H9 (cell line): ENCODE results near the gene MRPL18. TPM values are rescaled to one million over a fixed set of nuclear protein-coding genes. Genes with fewer than 3 reads are reported as not detected.

Experiments used
- DNase-seq: peaks from one replicate; pipeline ENCODE4 v3.0.0-alpha.2; 2017
- H2AFZ ChIP-seq: one replicate; pipeline ENCODE4 v1.6.1; 2013; ENCODE audit warnings: mild to moderate bottlenecking, low read length, control low read depth, moderate library complexity
- H2AK5ac ChIP-seq: 2 replicates; pipeline ENCODE4 v1.6.1; 2013; ENCODE audit warnings: low read length, control low read depth, mixed read lengths; ENCODE audit not compliant: insufficient read length
- H2BK120ac ChIP-seq: one replicate; pipeline ENCODE4 v1.6.1; 2013; ENCODE audit warnings: low read depth, mild to moderate bottlenecking, low read length, control low read depth, inconsistent platforms; ENCODE audit not compliant: poor library complexity, severe bottlenecking
- H2BK12ac ChIP-seq: 2 replicates; pipeline ENCODE4 v1.6.1; 2013; ENCODE audit warnings: low read length, control low read depth, mixed read lengths, low read depth; ENCODE audit not compliant: insufficient read length
- H2BK15ac ChIP-seq: 2 replicates; pipeline ENCODE4 v1.6.1; 2013; ENCODE audit warnings: low read depth, low read length, control low read depth
- H2BK20ac ChIP-seq: one replicate; pipeline ENCODE4 v1.6.1; 2013; ENCODE audit warnings: low read depth, mild to moderate bottlenecking, low read length, control low read depth, inconsistent platforms; ENCODE audit not compliant: poor library complexity, severe bottlenecking
- H2BK5ac ChIP-seq: 2 replicates; pipeline ENCODE4 v1.6.1; 2013; ENCODE audit warnings: low read length, control low read depth, mixed read lengths; ENCODE audit not compliant: insufficient read length
- H3K14ac ChIP-seq: 2 replicates; pipeline ENCODE4 v1.6.1; 2013; ENCODE audit warnings: low read length, control low read depth; ENCODE audit not compliant: insufficient read depth
- H3K18ac ChIP-seq: 2 replicates; pipeline ENCODE4 v1.6.1; 2013; ENCODE audit warnings: low read depth, mild to moderate bottlenecking, mixed read lengths, low read length, control low read depth; ENCODE audit not compliant: insufficient read length
- H3K23ac ChIP-seq: 2 replicates; pipeline ENCODE4 v1.6.1; 2013; ENCODE audit warnings: low read length, control low read depth, mixed read lengths, low read depth; ENCODE audit not compliant: insufficient read length
- H3K23me2 ChIP-seq: 2 replicates; pipeline ENCODE4 v1.6.1; 2013; ENCODE audit warnings: low read depth, mild to moderate bottlenecking, mixed read lengths, low read length, control low read depth; ENCODE audit not compliant: insufficient read length, poor library complexity, severe bottlenecking
- H3K27ac ChIP-seq: 2 replicates; pipeline ENCODE4 v1.5.1; 2013; ENCODE audit warnings: low read length, control low read depth, mixed read lengths, low read depth; ENCODE audit not compliant: insufficient read length
- H3K27me3 ChIP-seq: 2 replicates; pipeline ENCODE4 v1.6.1; 2013; ENCODE audit warnings: low read length, control low read depth, inconsistent platforms; ENCODE audit not compliant: insufficient read depth
- H3K4ac ChIP-seq: 2 replicates; pipeline ENCODE4 v1.6.1; 2013; ENCODE audit warnings: low read depth, mild to moderate bottlenecking, control low read depth, inconsistent platforms, low read length, moderate library complexity
- H3K4me1 ChIP-seq: 2 replicates; pipeline ENCODE4 v1.6.1; 2013; ENCODE audit warnings: low read length, control low read depth, inconsistent platforms; ENCODE audit not compliant: insufficient read depth
- H3K4me2 ChIP-seq: 2 replicates; pipeline ENCODE4 v1.6.1; 2013; ENCODE audit warnings: low read length, control low read depth, mixed read lengths; ENCODE audit not compliant: insufficient read length, insufficient read depth
- H3K56ac ChIP-seq: 2 replicates; pipeline ENCODE4 v1.6.1; 2013; ENCODE audit warnings: low read depth, mild to moderate bottlenecking, mixed read lengths, low read length, control low read depth; ENCODE audit not compliant: insufficient read length
- H3K79me1 ChIP-seq: 2 replicates; pipeline ENCODE4 v1.6.1; 2013; ENCODE audit warnings: low read depth, mild to moderate bottlenecking, moderate library complexity, low read length, control low read depth, inconsistent platforms; ENCODE audit not compliant: insufficient read depth, poor library complexity, severe bottlenecking
- H3K79me2 ChIP-seq: 2 replicates; pipeline ENCODE4 v1.6.1; 2013; ENCODE audit warnings: low read length, control low read depth, inconsistent platforms; ENCODE audit not compliant: insufficient read depth
- H3K9ac ChIP-seq: 2 replicates; pipeline ENCODE4 v1.6.1; 2013; ENCODE audit warnings: low read length, control low read depth, mixed read lengths; ENCODE audit not compliant: insufficient read length; ENCODE audit errors: extremely low read depth
- H3K9me3 ChIP-seq: one replicate; pipeline ENCODE4 v1.6.1; 2013; ENCODE audit warnings: low read depth, low read length, inconsistent platforms; ENCODE audit not compliant: control insufficient read depth
- H3T11ph ChIP-seq: one replicate; pipeline ENCODE4 v1.6.1; 2013; ENCODE audit warnings: mild to moderate bottlenecking, low read length, control low read depth, inconsistent platforms
- H4K20me1 ChIP-seq: one replicate; pipeline ENCODE4 v1.6.1; 2013; ENCODE audit not compliant: control insufficient read depth, insufficient read length, insufficient read depth
- H4K5ac ChIP-seq: 2 replicates; pipeline ENCODE4 v1.6.1; 2013; ENCODE audit warnings: low read depth, mild to moderate bottlenecking, mixed read lengths, low read length, control low read depth; ENCODE audit not compliant: insufficient read length
- H4K8ac ChIP-seq: replicated peaks from 2 replicates; pipeline ENCODE4 v1.6.1; 2013; ENCODE audit warnings: low read length, control low read depth, mixed read lengths, low read depth; ENCODE audit not compliant: insufficient read length
- H4K91ac ChIP-seq: 2 replicates; pipeline ENCODE4 v1.6.1; 2013; ENCODE audit warnings: low read depth, mild to moderate bottlenecking, moderate library complexity, mixed read lengths, low read length, control low read depth; ENCODE audit not compliant: insufficient read length
- H3K27ac Mint-ChIP-seq, 3 experiments: 2 replicates in 2 of 3; 3 replicates in 1 of 3; pipeline ENCODE4 v1.8.0; 2020 to 2021; ENCODE audit warnings: mixed read lengths in 3 of 3, mild to moderate bottlenecking in 1 of 3, moderate library complexity in 1 of 3
- H3K27me3 Mint-ChIP-seq: 2 replicates; pipeline ENCODE4 v1.8.0; 2021; ENCODE audit warnings: low read depth, mild to moderate bottlenecking, moderate library complexity, mixed read lengths
- H3K36me3 Mint-ChIP-seq, 3 experiments: 2 replicates in 2 of 3; 3 replicates in 1 of 3; pipeline ENCODE4 v1.8.0; 2020 to 2021; ENCODE audit warnings: low read depth in 3 of 3, mixed read lengths in 3 of 3; ENCODE audit not compliant: insufficient read depth in 1 of 3
- H3K4me1 Mint-ChIP-seq, 2 experiments: 2 replicates each; pipeline ENCODE4 v1.8.0; 2020; ENCODE audit warnings: mixed read lengths in 2 of 2
- H3K4me3 Mint-ChIP-seq, 2 experiments: 2 replicates in 1 of 2; 3 replicates in 1 of 2; pipeline ENCODE4 v1.8.0; 2020 to 2021; ENCODE audit warnings: mild to moderate bottlenecking in 2 of 2, mixed read lengths in 2 of 2, moderate library complexity in 1 of 2
- H3K9me3 Mint-ChIP-seq, 2 experiments: 2 replicates in 1 of 2; 3 replicates in 1 of 2; pipeline ENCODE4 v1.8.0; 2020; ENCODE audit warnings: mild to moderate bottlenecking in 2 of 2, mixed read lengths in 2 of 2, moderate library complexity in 1 of 2
- WGBS: extraction: QIAGEN DNeasy Blood & Tissue Kit; methylation state at CpG from one replicate; pipeline ENCODE4 v1.1.7; 2013; ENCODE audit warnings: missing lambda C conversion rate, low lambda C conversion rate, mixed read lengths; ENCODE audit not compliant: insufficient read length; ENCODE audit errors: extremely low coverage; 5-methylcytosine and 5-hydroxymethylcytosine counted together
- total RNA-seq: library from RNA; stranded (reverse); gene quantifications from 2 replicates; pipeline ENCODE4 v1.2.1, GENCODE V29; 2021
- TF ChIP-seq, protein P1 (sequence below): fragments of 200-600 bp; sonication (generic); conservative IDR thresholded peaks from 3 replicates; pipeline ENCODE4 v1.8.0; 2021; ENCODE audit warnings: antibody characterized with exemption, mild to moderate bottlenecking

The MRPL18 gene
- total RNA-seq, 1 experiment from 2014 or later: 88.8 TPM

DNA sequence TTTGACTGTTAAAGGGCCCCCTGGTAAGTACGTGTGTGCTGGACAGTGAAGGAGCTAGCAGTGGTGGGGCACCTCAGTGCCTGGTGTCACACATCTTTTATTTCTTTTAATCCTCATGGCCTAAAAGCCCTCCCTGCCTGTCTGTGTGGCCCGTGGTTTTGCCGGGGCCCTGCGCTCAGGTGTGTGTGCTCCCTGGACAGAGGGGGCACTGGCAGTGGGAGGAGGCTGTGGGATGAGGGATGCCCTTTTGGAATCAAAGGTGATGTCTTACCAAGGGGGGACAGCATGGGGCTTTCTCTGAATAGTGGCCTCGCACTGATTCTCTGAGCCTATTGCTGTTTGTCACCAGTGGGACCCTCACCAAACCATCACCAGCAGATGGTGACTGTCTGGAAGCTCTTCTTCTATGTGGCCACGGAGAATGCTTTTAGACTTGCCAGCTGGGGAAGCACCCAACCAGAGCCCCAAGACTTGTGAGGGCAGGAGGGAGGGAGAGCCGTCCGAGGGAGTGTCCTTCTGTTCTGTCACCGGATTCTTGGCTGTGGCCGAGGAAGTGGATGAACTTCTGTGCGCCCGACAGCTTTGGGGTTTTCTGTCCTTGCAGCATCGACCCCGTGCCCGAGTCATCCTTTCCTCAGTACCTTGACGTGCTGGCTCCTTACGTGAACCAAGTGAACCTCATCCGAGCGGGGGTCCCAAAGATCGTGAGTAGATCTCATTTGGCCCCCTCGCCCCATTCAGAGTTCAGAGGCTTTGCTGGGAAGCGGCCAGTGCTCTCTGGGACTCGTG lies 27.9 kb downstream of the MRPL18 start:
- H3K4me3 Mint-ChIP-seq: no peak overlapping the region
- H3K9me3 Mint-ChIP-seq: no peaks in the 10 kb centered on the region; a peak in 1 of 5 replicates

More for the DNA sequence above, 27.9 kb downstream of the MRPL18 start:
- Histone ChIP-seq H3K14ac (no peak overlapping the region), H3K23ac (no peak overlapping the region), H4K91ac (no peak overlapping the region), H3K27me3 (no peaks in the 10 kb centered on the region), H3K4ac (no peak overlapping the region), H3K9me3 (no peaks in the 10 kb centered on the region), H2BK15ac (no peak overlapping the region), H2AFZ (no peak overlapping the region), H3K79me2 (no peaks in the 10 kb centered on the region), H2BK20ac (no peak overlapping the region), H3K27ac (no peak overlapping the region), H2BK12ac (no peak overlapping the region), H2BK120ac (no peak overlapping the region), H4K20me1 (no peaks in the 10 kb centered on the region), H4K8ac (no peak overlapping the region), H3K79me1 (no peaks in the 10 kb centered on the region), H4K5ac (no peak overlapping the region), H3T11ph (no peak overlapping the region), H2AK5ac (no peak overlapping the region), H3K23me2 (no peaks in the 10 kb centered on the region), H3K18ac (no peak overlapping the region), H3K4me2 (no peak overlapping the region), H3K56ac (no peak overlapping the region), H2BK5ac (no peak overlapping the region), H3K4me1 (no peaks in the 10 kb centered on the region; the same call in 1 of the 2 replicates), H3K9ac (no peak overlapping the region)
- Mint-ChIP-seq H3K4me1 (peaks cover 27 to 29% of the 10 kb centered on the region in 2 experiments), H3K36me3 (no peaks in the 10 kb centered on the region; a peak in 1 of 7 replicates), H3K27ac (no peak overlapping the region), H3K27me3 (no peaks in the 10 kb centered on the region; the same call in 1 of the 2 replicates)
- DNase-seq: no peak
- TF ChIP-seq, protein P1, sequence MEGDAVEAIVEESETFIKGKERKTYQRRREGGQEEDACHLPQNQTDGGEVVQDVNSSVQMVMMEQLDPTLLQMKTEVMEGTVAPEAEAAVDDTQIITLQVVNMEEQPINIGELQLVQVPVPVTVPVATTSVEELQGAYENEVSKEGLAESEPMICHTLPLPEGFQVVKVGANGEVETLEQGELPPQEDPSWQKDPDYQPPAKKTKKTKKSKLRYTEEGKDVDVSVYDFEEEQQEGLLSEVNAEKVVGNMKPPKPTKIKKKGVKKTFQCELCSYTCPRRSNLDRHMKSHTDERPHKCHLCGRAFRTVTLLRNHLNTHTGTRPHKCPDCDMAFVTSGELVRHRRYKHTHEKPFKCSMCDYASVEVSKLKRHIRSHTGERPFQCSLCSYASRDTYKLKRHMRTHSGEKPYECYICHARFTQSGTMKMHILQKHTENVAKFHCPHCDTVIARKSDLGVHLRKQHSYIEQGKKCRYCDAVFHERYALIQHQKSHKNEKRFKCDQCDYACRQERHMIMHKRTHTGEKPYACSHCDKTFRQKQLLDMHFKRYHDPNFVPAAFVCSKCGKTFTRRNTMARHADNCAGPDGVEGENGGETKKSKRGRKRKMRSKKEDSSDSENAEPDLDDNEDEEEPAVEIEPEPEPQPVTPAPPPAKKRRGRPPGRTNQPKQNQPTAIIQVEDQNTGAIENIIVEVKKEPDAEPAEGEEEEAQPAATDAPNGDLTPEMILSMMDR: no peak
- no CpG with 5 or more reads among the region's 23 CpGs for WGBS
